ENCODE measurements around the gene GSTM3. TPM values are rescaled to one million over a fixed set of nuclear protein-coding genes. Genes with fewer than 3 reads are reported as not detected.
A peak's percentile ranks its signal among the peaks of the same experiment; 100 is the strongest.

The GSTM3 gene
- total RNA-seq, 4 donors from 2014 or later = 61.1 to 162 (median 132) TPM

- H3K27me3 ChIP-seq = no peaks in the 10 kb centered on the region
- intact Hi-C loops (cut with DNase I) = no loop called here
- H3K4me3 ChIP-seq (replicated peaks in 1 of 3) = no peak overlapping the region
- no peaks in the 10 kb centered on the region for H3K36me3 ChIP-seq
- no peak for TF ChIP-seq POLR2A (IDR thresholded peaks at IDR 0.05)
- no peak for TF ChIP-seq CTCF (IDR thresholded peaks at IDR 0.05)
- no peaks in the 10 kb centered on the region for H3K9me3 ChIP-seq
- DNase-seq = no peak
- no peak overlapping the region for H3K27ac ChIP-seq
- WGBS, 2 donors = 86 to 93% methylated on average over 8 to 12 of the region's 12 CpGs
- no peaks in the 10 kb centered on the region for H3K4me1 ChIP-seq
Observed at GRCh38 chr1:109726728-109727373, 14.0 kb downstream of the GSTM3 start.

- no peak for DNase-seq
Observed at GRCh38 chr1:109726007-109726406, 14.8 kb downstream of the GSTM3 start.

GRCh38 chr1:109725510-109725909 is 15.3 kb downstream of the GSTM3 start:
- WGBS, 2 donors = 90 to 94% methylated on average over 4 of the region's 4 CpGs
- H3K4me1 ChIP-seq = no peaks in the 10 kb centered on the region
- intact Hi-C loops (cut with DNase I) = no loop called here

More at GRCh38 chr1:109726007-109726406, 14.8 kb downstream of the GSTM3 start:
- WGBS, 2 donors = 77 to 81% methylated on average over 1 of the region's 1 CpG
- Histone ChIP-seq H3K4me3 (replicated peaks in 1 of 3) (no peak overlapping the region), H3K36me3 (no peaks in the 10 kb centered on the region), H3K4me1 (no peaks in the 10 kb centered on the region), H3K27me3 (no peaks in the 10 kb centered on the region), H3K27ac (no peak overlapping the region), H3K9me3 (no peaks in the 10 kb centered on the region)
- no peak for TF ChIP-seq POLR2A (IDR thresholded peaks at IDR 0.05)
- no peak for TF ChIP-seq CTCF (IDR thresholded peaks at IDR 0.05)
- intact Hi-C loops (cut with DNase I) = no loop called here

GRCh38 chr1:109724933-109725332 is 15.9 kb downstream of the GSTM3 start:
- no peak for DNase-seq
- Histone ChIP-seq H3K36me3 (no peaks in the 10 kb centered on the region), H3K4me1 (no peaks in the 10 kb centered on the region), H3K4me3 (replicated peaks in 1 of 3) (no peak overlapping the region), H3K27ac (no peak overlapping the region), H3K9me3 (no peaks in the 10 kb centered on the region), H3K27me3 (no peaks in the 10 kb centered on the region)
- intact Hi-C loops (cut with DNase I) = no loop called here
- WGBS, 2 donors = 95 to 97% methylated on average over 5 of the region's 5 CpGs
- TF ChIP-seq CTCF (IDR thresholded peaks at IDR 0.05) = no peak
- TF ChIP-seq POLR2A (IDR thresholded peaks at IDR 0.05) = no peak

More at GRCh38 chr1:109725510-109725909, 15.3 kb downstream of the GSTM3 start:
- Histone ChIP-seq H3K9me3 (no peaks in the 10 kb centered on the region), H3K27ac (no peak overlapping the region), H3K4me3 (replicated peaks in 1 of 3) (no peak overlapping the region), H3K27me3 (no peaks in the 10 kb centered on the region), H3K36me3 (no peaks in the 10 kb centered on the region)
- DNase-seq = no peak
- TF ChIP-seq POLR2A (IDR thresholded peaks at IDR 0.05) = no peak
- no peak for TF ChIP-seq CTCF (IDR thresholded peaks at IDR 0.05)

- no peaks in the 10 kb centered on the region for H3K36me3 ChIP-seq
- no peak overlapping the region for H3K4me3 ChIP-seq (replicated peaks in 1 of 3)
- no peaks in the 10 kb centered on the region for H3K9me3 ChIP-seq
- TF ChIP-seq CTCF (IDR thresholded peaks at IDR 0.05) = no peak
- TF ChIP-seq POLR2A (IDR thresholded peaks at IDR 0.05) = no peak
- H3K27ac ChIP-seq = peak overlapping the region in 1 of 3 donors; percentile 17
- no peaks in the 10 kb centered on the region for H3K27me3 ChIP-seq
- 67 to 81% methylated on average over 7 of the region's 7 CpGs for WGBS, 2 donors
- no peaks in the 10 kb centered on the region for H3K4me1 ChIP-seq
- intact Hi-C loops (cut with DNase I) = no loop called here
- peak; percentile 23 to 64 for DNase-seq
Observed at GRCh38 chr1:109722908-109723691, 17.7 kb downstream of the GSTM3 start.
